HG03432 (cell line): ENCODE results near the gene TIAL1.
"Not testable (repeated sequence)": the region's sequence is repeated elsewhere in the genome, so short reads cannot be mapped to it uniquely, and the experiment has no call there.

Experiments used
- ATAC-seq: cut with Tn5 transposase; IDR thresholded peaks from one replicate; pipeline ENCODE4 v1.9.1; 2021; ENCODE audit warnings: mild to moderate bottlenecking, moderate library complexity; ENCODE audit not compliant: unreplicated experiment

Gene TIAL1

GRCh38 chr10:119532251-119532650 lies 64.5 kb downstream of the TIAL1 start:
- not testable (repeated sequence) for ATAC-seq

GRCh38 chr10:119531067-119531466 lies 65.7 kb downstream of the TIAL1 start:
- ATAC-seq = no peak

- ATAC-seq = not testable (repeated sequence)
Measured at GRCh38 chr10:119528663-119529237, 68.0 kb downstream of the TIAL1 start.

GRCh38 chr10:119526621-119527592 lies 69.9 kb downstream of the TIAL1 start:
- ATAC-seq = no peak

- ATAC-seq = no peak
Measured at GRCh38 chr10:119526149-119526548, 70.6 kb downstream of the TIAL1 start.

- no peak for ATAC-seq
Measured at GRCh38 chr10:119525116-119525515, 71.6 kb downstream of the TIAL1 start.

GRCh38 chr10:119524720-119525070 lies 72.1 kb downstream of the TIAL1 start:
- ATAC-seq = no peak

- no peak for ATAC-seq
Measured at GRCh38 chr10:119523895-119524719, 72.7 kb downstream of the TIAL1 start.
